ENCODE results near the gene LMAN2L. TPM values are rescaled to one million over a fixed set of nuclear protein-coding genes. Genes with fewer than 3 reads are reported as not detected.

The LMAN2L gene
- total and polyA plus RNA-seq, 2 of the 8 experiments (the other 6 are each of a cell fraction or from before 2014, with no cell fraction given) = 14.3 to 17.6 TPM

DNA sequence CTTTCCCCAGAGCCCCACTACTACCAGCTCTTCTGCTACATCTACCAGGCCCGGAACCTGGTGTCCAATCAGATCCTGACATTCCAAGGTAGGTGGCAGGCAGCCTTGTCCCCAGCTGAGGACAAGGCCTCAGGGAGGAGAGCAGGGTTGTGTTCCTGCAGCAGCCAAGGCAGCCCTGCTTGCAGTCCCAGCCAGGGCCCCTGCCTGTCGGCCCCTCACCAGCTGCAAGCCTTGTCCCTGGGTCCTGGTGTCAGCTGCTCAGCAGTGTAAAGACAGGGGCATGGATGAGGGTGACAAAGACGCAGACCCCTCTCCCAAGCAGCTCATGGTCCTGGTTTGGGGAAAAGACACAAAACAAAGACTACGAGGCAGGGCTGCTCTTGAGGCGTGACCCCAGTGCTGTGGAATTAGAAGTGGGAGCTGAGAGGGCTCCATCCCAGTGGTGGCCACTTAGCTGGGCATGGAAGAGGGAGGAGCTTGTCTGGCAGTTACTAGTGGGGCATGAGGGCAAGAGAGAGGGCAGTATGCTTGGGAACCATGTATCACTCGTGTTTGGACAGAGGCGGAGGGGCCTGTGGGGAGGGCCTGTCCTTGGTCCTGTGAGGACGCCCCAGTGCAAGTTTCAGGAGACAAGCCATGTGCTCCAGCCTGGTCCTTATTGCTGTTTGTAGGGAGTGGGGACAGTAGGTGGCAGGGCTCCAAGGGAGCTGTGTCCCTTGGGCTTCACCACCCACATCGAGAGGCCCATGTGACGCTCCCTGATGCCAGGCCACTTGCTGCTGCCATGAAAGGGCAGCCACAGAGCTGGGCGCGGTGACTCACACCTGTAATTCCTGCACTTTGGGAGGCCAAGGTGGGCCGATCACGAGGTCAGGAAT lies 47.5 kb downstream of the LMAN2L start:
- H2BK12ac ChIP-seq (ENCODE audit: low read depth, low read length) = no peak overlapping the region

More for the DNA sequence above, 47.5 kb downstream of the LMAN2L start:
- H4K8ac ChIP-seq (ENCODE audit: extremely low read depth, insufficient read depth, low read length) = no peak overlapping the region
- WGBS, 2 experiments (ENCODE audit: extremely low coverage in 1 of 2, insufficient coverage in 1 of 2, insufficient read length in 1 of 2, insufficient replicate concordance in 2 of 2, low coverage in 1 of 2, low lambda C conversion rate in 2 of 2, missing lambda C conversion rate in 1 of 2) = 96% methylated on average over 12 of the region's 14 CpGs; no CpG with 5 or more reads in 1 of the 2 experiments
- H3K4me2 ChIP-seq (ENCODE audit: insufficient read depth in 1 of 2, low read depth in 2 of 2, low read length in 2 of 2) = no peak overlapping the region
- no peaks in the 10 kb centered on the region for H3K36me3 ChIP-seq (ENCODE audit: control insufficient read depth in 2 of 4, insufficient read depth in 4 of 4, low read length in 3 of 4)
- FAIRE-seq = no peak
- H3K27me3 ChIP-seq (replicated peaks in 1 of 4; ENCODE audit: control insufficient read depth in 3 of 4, extremely low read depth in 1 of 4, insufficient read depth in 3 of 4, low read length in 3 of 4) = no peaks in the 10 kb centered on the region
- H3K27ac ChIP-seq (ENCODE audit: low read depth, low read length) = no peak overlapping the region; the same call in 1 of the 2 replicates
- H4K5ac ChIP-seq (ENCODE audit: insufficient read length, low read depth, low read length) = no peak overlapping the region
- CTCF ChIA-PET (ENCODE audit: partially characterized antibody) = interaction anchor here (0.6 to 1.3 kb wide), 3 partner anchors 13 to 89 kb away, joined by 3 to 4 read pairs (median 3); no protein-coding TSS in a partner anchor
- no peaks in the 10 kb centered on the region for H3K23me2 ChIP-seq (ENCODE audit: low read depth, low read length)
- no peaks in the 10 kb centered on the region for H3K4me1 ChIP-seq (replicated peaks in 1 of 4; ENCODE audit: control insufficient read depth in 3 of 4, insufficient read depth in 4 of 4, low read length in 3 of 4)
- no peak overlapping the region for H2BK120ac ChIP-seq (replicated peaks; ENCODE audit: low read depth, low read length)
- H3K14ac ChIP-seq (ENCODE audit: insufficient read length) = no peak overlapping the region
- H2AFZ ChIP-seq (ENCODE audit: low read length) = no peak overlapping the region
- no peak overlapping the region; the same call in 1 of the 2 replicates for H2BK5ac ChIP-seq (ENCODE audit: low read depth, low read length)
- H3K79me1 ChIP-seq (ENCODE audit: low read depth, low read length) = no peaks in the 10 kb centered on the region
- no peaks in the 10 kb centered on the region for H3K9me3 ChIP-seq (ENCODE audit: insufficient read depth in 2 of 2, low read depth in 1 of 2, low read length in 1 of 2)
- H3K4ac ChIP-seq (replicated peaks; ENCODE audit: insufficient read length, low read depth, low read length) = no peak overlapping the region
- POLR2A ChIA-PET (ENCODE audit: partially characterized antibody) = interaction anchor here (0.9 kb wide), 1 partner anchor 14 kb away, joined by 4 read pairs; no protein-coding TSS in a partner anchor
- no peak overlapping the region for H2AK5ac ChIP-seq (ENCODE audit: low read depth, low read length)
- no peak overlapping the region for H4K91ac ChIP-seq (replicated peaks; ENCODE audit: insufficient read length, low read length)
- no peak overlapping the region for H2BK20ac ChIP-seq (ENCODE audit: low read length)
- TF ChIP-seq, protein P1, sequence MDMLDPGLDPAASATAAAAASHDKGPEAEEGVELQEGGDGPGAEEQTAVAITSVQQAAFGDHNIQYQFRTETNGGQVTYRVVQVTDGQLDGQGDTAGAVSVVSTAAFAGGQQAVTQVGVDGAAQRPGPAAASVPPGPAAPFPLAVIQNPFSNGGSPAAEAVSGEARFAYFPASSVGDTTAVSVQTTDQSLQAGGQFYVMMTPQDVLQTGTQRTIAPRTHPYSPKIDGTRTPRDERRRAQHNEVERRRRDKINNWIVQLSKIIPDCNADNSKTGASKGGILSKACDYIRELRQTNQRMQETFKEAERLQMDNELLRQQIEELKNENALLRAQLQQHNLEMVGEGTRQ (IDR thresholded peaks at IDR 0.05; ENCODE audit: low read length) = no peak
- TF ChIP-seq HDAC6 (IDR thresholded peaks at IDR 0.05; ENCODE audit: low read depth, low read length) = no peak
- no peak for TF ChIP-seq MAX (IDR thresholded peaks at IDR 0.05)
- no peak for TF ChIP-seq NANOG (IDR thresholded peaks at IDR 0.05; ENCODE audit: insufficient read depth, low read depth, low read length, poor library complexity, severe bottlenecking)
- no peak for TF ChIP-seq SP2 (IDR thresholded peaks at IDR 0.05; ENCODE audit: low read length)
- TF ChIP-seq MAFK (IDR thresholded peaks at IDR 0.05; ENCODE audit: low read depth, low read length) = no peak
- TF ChIP-seq TAF1 (IDR thresholded peaks at IDR 0.05; ENCODE audit: low read depth, low read length) = no peak
- TF ChIP-seq RFX5 (IDR thresholded peaks at IDR 0.05; ENCODE audit: borderline replicate concordance, low read depth, low read length) = no peak
- no peak for TF ChIP-seq SUZ12 (IDR thresholded peaks at IDR 0.05; ENCODE audit: low read length)
- no peaks in the 10 kb centered on the region for H4K20me1 ChIP-seq (replicated peaks in 1 of 2; ENCODE audit: control insufficient read depth in 1 of 2, insufficient read depth in 2 of 2, low read length in 2 of 2)
- no peak for DNase-seq (ENCODE audit: low read depth in 1 of 2, low spot score in 2 of 2)
- no peak overlapping the region for H3K18ac ChIP-seq (ENCODE audit: extremely low read depth, low read length)
- H3K9ac ChIP-seq (replicated peaks in 1 of 4; ENCODE audit: extremely low read depth in 1 of 4, low read depth in 3 of 4, low read length in 3 of 4) = no peak overlapping the region
- no peak overlapping the region for H3K4me3 ChIP-seq (ENCODE audit: extremely low read depth in 1 of 4, insufficient read depth in 2 of 4, low read depth in 3 of 4, low read length in 4 of 4)
- H3K23ac ChIP-seq (ENCODE audit: insufficient read length) = no peak overlapping the region
- no peaks in the 10 kb centered on the region for H3K79me2 ChIP-seq (ENCODE audit: control insufficient read depth in 1 of 2, insufficient read depth in 2 of 2, low read length in 2 of 2)
- no peak overlapping the region for H3K56ac ChIP-seq (replicated peaks; ENCODE audit: insufficient read length, low read depth, low read length)
- H2BK15ac ChIP-seq (ENCODE audit: low read length) = no peak overlapping the region

Data from H1 (cell line).